Mammary epithelial cell (primary cell): ENCODE data around the gene CREB5.

Experiments
- EZH2 ChIP-seq: IDR thresholded peaks from 2 replicates; pipeline ENCODE4 v1.6.1; 2012; ENCODE audit warnings: low read length, inconsistent platforms, borderline replicate concordance
- TF ChIP-seq, protein P1 (sequence below), 2 donors: IDR thresholded peaks in 1 of 2; conservative IDR thresholded peaks in 1 of 2; 2 replicates each; pipeline ENCODE4 v1.5.1; 2011 to 2012; ENCODE audit warnings: inconsistent platforms in 2 of 2, low read length in 2 of 2, mild to moderate bottlenecking in 2 of 2, control low read depth in 1 of 2, low read depth in 1 of 2; ENCODE audit not compliant: insufficient read depth in 1 of 2; ENCODE audit errors: extremely low read depth in 1 of 2

DNA sequence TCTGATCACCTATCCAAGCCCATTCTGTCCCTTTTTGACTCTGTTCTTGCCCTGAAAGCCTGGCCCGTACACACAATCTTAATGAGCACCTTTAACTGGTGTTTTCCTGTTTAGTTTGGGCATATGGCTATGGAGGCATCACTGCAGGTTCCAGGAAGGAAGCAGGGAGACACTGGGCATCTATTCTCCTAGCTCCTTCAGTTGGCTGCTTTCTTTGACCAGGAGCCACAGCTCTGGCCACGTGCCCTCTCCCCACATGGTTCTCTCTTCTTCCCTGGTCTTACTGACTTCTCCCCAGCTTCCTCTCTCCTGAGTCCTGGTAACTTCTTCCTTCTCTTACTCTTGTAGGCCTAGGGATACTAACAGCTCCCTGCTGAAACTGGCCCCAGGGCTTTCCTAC is 144.4 kb downstream of the CREB5 start:
- TF ChIP-seq, protein P1, sequence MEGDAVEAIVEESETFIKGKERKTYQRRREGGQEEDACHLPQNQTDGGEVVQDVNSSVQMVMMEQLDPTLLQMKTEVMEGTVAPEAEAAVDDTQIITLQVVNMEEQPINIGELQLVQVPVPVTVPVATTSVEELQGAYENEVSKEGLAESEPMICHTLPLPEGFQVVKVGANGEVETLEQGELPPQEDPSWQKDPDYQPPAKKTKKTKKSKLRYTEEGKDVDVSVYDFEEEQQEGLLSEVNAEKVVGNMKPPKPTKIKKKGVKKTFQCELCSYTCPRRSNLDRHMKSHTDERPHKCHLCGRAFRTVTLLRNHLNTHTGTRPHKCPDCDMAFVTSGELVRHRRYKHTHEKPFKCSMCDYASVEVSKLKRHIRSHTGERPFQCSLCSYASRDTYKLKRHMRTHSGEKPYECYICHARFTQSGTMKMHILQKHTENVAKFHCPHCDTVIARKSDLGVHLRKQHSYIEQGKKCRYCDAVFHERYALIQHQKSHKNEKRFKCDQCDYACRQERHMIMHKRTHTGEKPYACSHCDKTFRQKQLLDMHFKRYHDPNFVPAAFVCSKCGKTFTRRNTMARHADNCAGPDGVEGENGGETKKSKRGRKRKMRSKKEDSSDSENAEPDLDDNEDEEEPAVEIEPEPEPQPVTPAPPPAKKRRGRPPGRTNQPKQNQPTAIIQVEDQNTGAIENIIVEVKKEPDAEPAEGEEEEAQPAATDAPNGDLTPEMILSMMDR (conservative IDR thresholded peaks at IDR 0.05 in 1 of 2, IDR thresholded peaks at IDR 0.05 in 1 of 2; ENCODE audit: extremely low read depth in 1 of 2, insufficient read depth in 1 of 2, low read depth in 1 of 2, low read length in 2 of 2) = no peak
- TF ChIP-seq EZH2 = no peak
